Thyroid gland (tissue), 4 donors: Measurements from ENCODE around the gene ARHGAP18.

ENCODE experiments used
- POLR2A ChIP-seq, 2 donors: fragments of 450-650 bp; IDR thresholded peaks; one replicate each; pipeline ENCODE4 v1.6.1; 2017; ENCODE audit warnings: antibody characterized with exemption in 2 of 2, mild to moderate bottlenecking in 2 of 2, moderate library complexity in 1 of 2
- TF ChIP-seq, protein P1 (sequence below), 6 experiments: fragments of 200-600 bp in 3 of 6; fragments of 450-650 bp in 3 of 6; sonication (generic) in 3 of 6; IDR thresholded peaks; one replicate each; pipeline ENCODE4 v1.5.1; 2016 to 2019; ENCODE audit warnings: antibody characterized with exemption in 6 of 6, mild to moderate bottlenecking in 2 of 6, inconsistent platforms in 1 of 6, moderate library complexity in 1 of 6

DNA sequence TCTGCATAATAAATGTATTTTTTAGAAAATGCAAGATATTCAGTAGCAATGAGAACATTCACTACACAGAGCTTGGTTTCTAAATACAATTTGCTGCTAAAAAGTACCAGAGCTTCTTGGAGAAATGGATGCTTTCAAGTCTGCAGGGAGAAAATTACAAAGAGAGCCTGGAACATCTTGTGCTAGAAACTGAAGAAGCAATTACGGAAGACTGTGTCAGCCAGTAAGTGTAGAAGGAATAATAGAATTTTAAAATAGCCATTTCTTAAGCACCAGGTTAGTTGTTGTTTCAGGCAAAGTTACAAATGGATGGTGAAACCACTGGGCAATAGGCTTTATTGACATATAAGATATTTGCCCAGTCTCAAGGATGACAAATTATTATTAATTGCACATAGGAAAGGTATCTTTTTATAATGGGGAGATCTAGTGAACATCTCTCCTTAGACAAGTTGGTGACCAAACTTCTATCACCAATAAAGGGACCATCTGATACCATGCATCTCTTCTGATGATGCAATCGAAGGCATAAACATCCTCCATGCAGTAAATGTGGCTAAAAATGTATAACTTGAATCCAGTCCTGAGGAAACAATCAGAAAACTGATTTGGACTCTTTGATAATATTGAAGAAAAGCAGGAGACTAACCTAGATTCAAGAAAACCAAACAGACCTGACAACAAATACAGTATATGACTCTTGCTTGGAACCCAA, 81.7 kb downstream of the ARHGAP18 start:
- no peak for TF ChIP-seq POLR2A (IDR thresholded peaks at IDR 0.05)
- TF ChIP-seq, protein P1, sequence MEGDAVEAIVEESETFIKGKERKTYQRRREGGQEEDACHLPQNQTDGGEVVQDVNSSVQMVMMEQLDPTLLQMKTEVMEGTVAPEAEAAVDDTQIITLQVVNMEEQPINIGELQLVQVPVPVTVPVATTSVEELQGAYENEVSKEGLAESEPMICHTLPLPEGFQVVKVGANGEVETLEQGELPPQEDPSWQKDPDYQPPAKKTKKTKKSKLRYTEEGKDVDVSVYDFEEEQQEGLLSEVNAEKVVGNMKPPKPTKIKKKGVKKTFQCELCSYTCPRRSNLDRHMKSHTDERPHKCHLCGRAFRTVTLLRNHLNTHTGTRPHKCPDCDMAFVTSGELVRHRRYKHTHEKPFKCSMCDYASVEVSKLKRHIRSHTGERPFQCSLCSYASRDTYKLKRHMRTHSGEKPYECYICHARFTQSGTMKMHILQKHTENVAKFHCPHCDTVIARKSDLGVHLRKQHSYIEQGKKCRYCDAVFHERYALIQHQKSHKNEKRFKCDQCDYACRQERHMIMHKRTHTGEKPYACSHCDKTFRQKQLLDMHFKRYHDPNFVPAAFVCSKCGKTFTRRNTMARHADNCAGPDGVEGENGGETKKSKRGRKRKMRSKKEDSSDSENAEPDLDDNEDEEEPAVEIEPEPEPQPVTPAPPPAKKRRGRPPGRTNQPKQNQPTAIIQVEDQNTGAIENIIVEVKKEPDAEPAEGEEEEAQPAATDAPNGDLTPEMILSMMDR (IDR thresholded peaks at IDR 0.05), result no peak
